GM12878 (cell line): ENCODE data around the gene KCNS1.

Experiments used
- EZH2 ChIP-seq: IDR thresholded peaks from 2 replicates; pipeline ENCODE4 v1.6.1; 2012; ENCODE audit warnings: low read depth, mild to moderate bottlenecking, control low read depth, inconsistent platforms, low read length, borderline replicate concordance; ENCODE audit not compliant: control insufficient read depth
- KDM1A ChIP-seq: fragments of 200-600 bp; sonication (generic); IDR thresholded peaks from 2 replicates; pipeline ENCODE4 v1.6.1; 2016; ENCODE audit warnings: borderline replicate concordance
- POLR2A ChIP-seq: IDR thresholded peaks from 2 replicates; pipeline ENCODE4 v1.6.1; 2011; ENCODE audit warnings: low read depth, mild to moderate bottlenecking, low read length
- USF2 ChIP-seq: IDR thresholded peaks from 2 replicates; pipeline ENCODE4 v1.6.1; 2011; ENCODE audit warnings: low read depth, low read length, improper control_type of control experiment, borderline replicate concordance

- TF ChIP-seq EZH2: no peak
- no peak for TF ChIP-seq KDM1A
- no peak for TF ChIP-seq USF2
- TF ChIP-seq POLR2A: no peak
These were observed 14.9 kb upstream of the KCNS1 start for GRCh38 chr20:45115829-45116228.
